IPS DF 6.9 (cell line): Measurements from ENCODE around the gene MROH7.

Source experiments
- DNase-seq: peaks from one replicate; pipeline ENCODE4 v3.0.0-alpha.2; 2013; ENCODE audit warnings: low read depth, low spot score
- H3K27ac ChIP-seq: one replicate; pipeline ENCODE4 v1.5.1; 2013; ENCODE audit warnings: low read length, control low read depth
- H3K27me3 ChIP-seq: 2 replicates; pipeline ENCODE4 v1.6.1; 2013; ENCODE audit warnings: mild to moderate bottlenecking, low read length; ENCODE audit not compliant: control insufficient read depth, insufficient read depth
- H3K36me3 ChIP-seq: 2 replicates; pipeline ENCODE4 v1.6.1; 2013; ENCODE audit warnings: low read length; ENCODE audit not compliant: control insufficient read depth, insufficient read depth
- H3K4me1 ChIP-seq: 2 replicates; pipeline ENCODE4 v1.6.1; 2013; ENCODE audit warnings: low read length; ENCODE audit not compliant: control insufficient read depth, insufficient read depth
- H3K4me3 ChIP-seq: 2 replicates; pipeline ENCODE4 v1.5.1; 2013; ENCODE audit warnings: mild to moderate bottlenecking, low read length
- H3K9me3 ChIP-seq: 2 replicates; pipeline ENCODE4 v1.6.1; 2013; ENCODE audit warnings: low read length, inconsistent platforms; ENCODE audit not compliant: control insufficient read depth, insufficient read depth
- WGBS: extraction: QIAGEN DNeasy Blood & Tissue Kit; methylation state at CpG from one replicate; pipeline ENCODE4 v1.1.7; 2013; ENCODE audit warnings: mixed read lengths, missing lambda C conversion rate; ENCODE audit not compliant: insufficient read length, insufficient coverage; 5-methylcytosine and 5-hydroxymethylcytosine counted together

Gene MROH7

GRCh38 chr1:54751426-54751825 is 109.8 kb downstream of the MROH7 start:
- Histone ChIP-seq H3K27me3 (no peaks in the 10 kb centered on the region), H3K4me3 (no peak overlapping the region), H3K4me1 (no peaks in the 10 kb centered on the region), H3K27ac (no peak overlapping the region), H3K36me3 (no peaks in the 10 kb centered on the region), H3K9me3 (no peaks in the 10 kb centered on the region)
- no peak for DNase-seq
- WGBS = 100% methylated on average over 2 of the region's 4 CpGs

GRCh38 chr1:54754045-54754444 is 112.5 kb downstream of the MROH7 start:
- Histone ChIP-seq H3K4me3 (no peak overlapping the region), H3K9me3 (no peaks in the 10 kb centered on the region), H3K27ac (no peak overlapping the region), H3K36me3 (peaks cover 6% of the 10 kb centered on the region), H3K4me1 (no peaks in the 10 kb centered on the region), H3K27me3 (no peaks in the 10 kb centered on the region)
- no CpG with 5 or more reads among the region's 22 CpGs for WGBS
- DNase-seq = no peak

GRCh38 chr1:54754486-54755285 is 113.1 kb downstream of the MROH7 start:
- Histone ChIP-seq H3K4me3 (no peak overlapping the region), H3K4me1 (no peaks in the 10 kb centered on the region), H3K9me3 (no peaks in the 10 kb centered on the region), H3K27ac (no peak overlapping the region), H3K36me3 (peaks cover 6% of the 10 kb centered on the region), H3K27me3 (no peaks in the 10 kb centered on the region)
- no CpG with 5 or more reads among the region's 25 CpGs for WGBS
- DNase-seq = no peak

- DNase-seq = no peak
- Histone ChIP-seq H3K27ac (no peak overlapping the region), H3K36me3 (peaks cover 6% of the 10 kb centered on the region), H3K27me3 (no peaks in the 10 kb centered on the region), H3K9me3 (no peaks in the 10 kb centered on the region), H3K4me1 (no peaks in the 10 kb centered on the region), H3K4me3 (no peak overlapping the region)
- WGBS = no CpG with 5 or more reads among the region's 9 CpGs
Measured at GRCh38 chr1:54757833-54758232, 116.2 kb downstream of the MROH7 start.

- H3K36me3 ChIP-seq = peaks cover 6% of the 10 kb centered on the region
- H3K4me3 ChIP-seq = no peak overlapping the region
- H3K27me3 ChIP-seq = no peaks in the 10 kb centered on the region
- no peaks in the 10 kb centered on the region for H3K9me3 ChIP-seq
- DNase-seq = no peak
- no peak overlapping the region for H3K27ac ChIP-seq
- no CpG with 5 or more reads among the region's 20 CpGs for WGBS
- H3K4me1 ChIP-seq = no peaks in the 10 kb centered on the region
Measured at GRCh38 chr1:54758678-54759348, 117.2 kb downstream of the MROH7 start.
